HG02970 (cell line): ENCODE measurements around the gene CASP1.
A peak's percentile ranks its signal among the peaks of the same experiment; 100 is the strongest.
"Not testable (repeated sequence)": the region's sequence is repeated elsewhere in the genome, so short reads cannot be mapped to it uniquely, and the experiment has no call there.

Experiments
- ATAC-seq: cut with Tn5 transposase; IDR thresholded peaks from one replicate; pipeline ENCODE4 v1.9.1; 2021; ENCODE audit warnings: mild to moderate bottlenecking, moderate library complexity, moderate number of reproducible peaks; ENCODE audit not compliant: unreplicated experiment, low FRiP score

Gene CASP1

GRCh38 chr11:105046898-105047579 lies 12.1 kb upstream of the CASP1 start:
- ATAC-seq: no peak

GRCh38 chr11:105045676-105046296 lies 10.8 kb upstream of the CASP1 start:
- no peak for ATAC-seq

DNA sequence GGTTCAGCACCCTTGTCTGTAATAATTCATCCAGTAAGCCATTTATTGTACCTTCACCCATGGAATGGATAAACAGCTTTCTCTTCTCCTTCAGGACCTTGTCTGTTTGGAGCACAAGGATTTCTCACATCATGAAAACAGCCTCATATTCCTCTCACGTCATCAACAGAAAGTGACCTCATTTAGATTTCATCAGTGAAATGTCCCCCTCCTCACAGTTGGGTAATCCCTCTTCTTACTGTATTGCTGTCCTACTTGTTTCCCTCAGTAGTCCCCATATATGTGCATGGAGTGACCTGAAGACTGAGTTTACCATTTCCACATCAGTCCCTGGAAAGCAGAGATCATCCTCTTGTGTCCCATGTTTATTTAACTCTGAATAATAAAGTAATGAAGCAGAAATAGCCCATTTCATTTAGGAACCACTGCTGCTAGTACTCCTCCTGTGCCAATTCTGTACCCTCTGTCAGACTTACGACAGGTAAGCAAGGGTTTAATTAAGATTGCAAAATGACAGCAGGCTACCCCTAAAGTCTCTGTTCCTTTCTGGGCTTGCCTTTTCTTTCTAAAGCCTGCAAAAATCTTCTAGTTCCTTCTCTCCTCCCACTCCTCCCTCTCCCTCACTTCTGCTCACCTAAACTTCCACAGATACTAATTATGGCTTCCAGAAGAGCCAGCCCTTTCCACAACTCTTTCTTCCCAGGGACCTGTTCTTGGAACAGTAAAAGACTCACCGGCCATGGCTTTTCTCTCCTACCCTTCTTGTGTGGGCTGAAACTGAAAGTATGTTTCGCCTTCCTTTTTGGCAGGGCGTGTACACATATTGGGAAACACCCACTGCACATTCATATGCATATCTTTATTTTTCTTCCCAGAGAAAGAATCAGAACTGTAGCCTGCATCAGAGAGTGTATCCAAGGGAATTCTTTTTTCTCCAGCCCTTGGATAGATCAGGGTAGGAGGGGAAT lies 9.9 kb upstream of the CASP1 start, which contains the start of gene CARD16:
Gene CARD16 (minus strand): TSS at position 779 of the 968 bp plus-strand sequence. CDS start 38 bp downstream, at position 741.
- peak; percentile 98 for ATAC-seq

GRCh38 chr11:105042178-105042577 lies 7.2 kb upstream of the CASP1 start:
- no peak for ATAC-seq

DNA sequence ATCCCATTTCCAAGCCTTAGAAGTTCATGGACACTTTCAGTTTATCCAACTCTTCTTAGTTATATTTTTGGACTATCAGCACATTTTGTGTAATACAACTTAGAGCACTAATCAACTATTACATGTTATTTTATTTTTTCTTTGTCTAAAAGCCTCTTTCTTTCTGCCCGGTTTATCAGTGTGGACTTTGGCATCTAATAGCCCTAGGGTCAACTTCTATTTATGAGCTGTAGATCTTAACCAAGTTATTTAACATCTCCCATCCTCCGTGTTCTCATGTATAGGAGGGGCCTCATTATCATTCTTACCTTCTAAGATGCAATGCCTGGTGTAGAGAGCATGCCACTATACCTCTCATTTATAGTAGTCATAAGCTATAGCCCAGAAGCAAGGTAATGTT lies 5.8 kb upstream of the CASP1 start:
- no peak for ATAC-seq

GRCh38 chr11:105034388-105034787 lies 556 bp downstream of the CASP1 start:
- ATAC-seq: not testable (repeated sequence)

- ATAC-seq: no peak
Observed at GRCh38 chr11:105033781-105034180, 1.2 kb downstream of the CASP1 start.

GRCh38 chr11:105033343-105033742 lies 1.6 kb downstream of the CASP1 start:
- no peak for ATAC-seq

GRCh38 chr11:105032495-105032894 lies 2.4 kb downstream of the CASP1 start:
- no peak for ATAC-seq

DNA sequence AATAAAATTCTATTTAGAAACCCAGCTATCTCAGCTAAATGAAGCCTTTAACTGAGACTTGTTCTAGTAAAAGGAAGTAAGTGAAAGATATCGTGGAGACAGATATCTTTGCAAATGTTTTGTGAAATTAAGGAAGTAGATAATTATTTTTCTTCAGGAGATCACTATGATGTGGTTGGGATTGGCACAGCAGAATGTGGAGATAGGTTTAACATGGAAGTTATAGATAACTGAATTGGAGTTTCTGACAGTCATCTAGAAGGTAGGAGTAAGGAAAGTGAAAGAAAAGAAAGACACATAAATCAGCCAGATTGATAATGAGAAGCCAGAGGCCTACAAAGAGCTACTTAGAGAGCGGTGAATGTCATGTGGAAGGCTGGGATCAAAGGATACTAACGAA lies 7.3 kb downstream of the CASP1 start:
- no peak for ATAC-seq

DNA sequence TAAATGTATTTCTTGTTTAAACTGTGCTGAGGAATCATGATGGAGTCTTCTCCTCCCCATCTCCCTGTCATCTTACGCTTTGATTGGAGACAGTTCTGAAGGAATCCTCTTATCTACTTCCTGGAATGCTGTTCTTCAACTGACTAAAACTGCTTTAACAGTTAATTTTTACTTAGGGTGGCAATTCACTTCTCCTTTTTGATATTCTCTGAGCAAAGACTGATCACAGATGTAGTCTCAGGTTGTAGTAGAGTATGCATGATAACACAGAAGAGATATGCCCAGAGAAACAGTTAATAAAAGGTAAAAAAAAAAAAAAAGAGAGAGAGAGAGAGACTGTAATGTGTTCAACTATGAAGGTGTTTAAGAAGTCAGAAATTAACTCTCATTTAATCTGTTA lies 10.6 kb downstream of the CASP1 start:
- ATAC-seq: no peak

DNA sequence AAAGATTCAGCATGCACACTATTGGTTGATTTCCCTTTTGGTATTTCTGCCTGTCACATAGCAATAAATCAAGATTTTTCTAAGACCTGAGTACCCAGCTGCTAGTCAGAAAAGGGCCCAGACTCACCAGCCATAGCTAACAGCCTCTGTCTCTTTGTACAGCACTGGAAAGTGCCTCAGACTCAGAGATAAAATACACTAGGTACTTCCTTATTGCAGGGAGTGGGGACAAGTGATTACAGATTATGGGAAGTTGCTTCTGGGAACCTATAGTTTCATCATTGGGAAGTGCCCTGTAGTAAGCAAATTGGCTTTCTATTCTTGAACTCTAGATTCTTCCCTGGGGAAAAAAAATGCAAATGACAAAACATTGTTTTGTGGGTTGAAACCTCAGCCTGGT lies 11.9 kb downstream of the CASP1 start, which contains the start of gene CASP5:
Gene CASP5 (minus strand): TSS at position 166 of the 400 bp plus-strand sequence. CDS start 32 bp downstream, at position 134.
- ATAC-seq: no peak

- ATAC-seq: no peak
Observed at GRCh38 chr11:105022527-105022926, 12.4 kb downstream of the CASP1 start.

DNA sequence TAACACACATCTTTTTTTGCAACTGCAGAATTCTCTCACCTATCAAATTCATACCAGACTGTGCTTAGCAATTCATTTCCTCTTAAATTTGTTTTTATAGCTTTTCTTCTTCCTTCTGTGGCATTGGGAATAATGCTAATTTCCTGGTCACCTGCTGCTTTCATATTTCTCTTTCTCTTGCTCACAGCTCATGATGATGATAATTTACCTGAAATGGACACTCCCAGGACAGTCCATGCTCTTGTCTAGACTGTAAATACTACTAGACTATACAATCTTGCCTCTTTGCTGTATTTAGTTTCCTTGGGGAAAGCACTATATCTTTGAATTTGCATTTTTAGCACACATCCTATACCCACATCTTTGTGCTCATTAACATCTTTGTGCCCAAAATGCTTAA lies 27.5 kb downstream of the CASP1 start:
- ATAC-seq: no peak

DNA sequence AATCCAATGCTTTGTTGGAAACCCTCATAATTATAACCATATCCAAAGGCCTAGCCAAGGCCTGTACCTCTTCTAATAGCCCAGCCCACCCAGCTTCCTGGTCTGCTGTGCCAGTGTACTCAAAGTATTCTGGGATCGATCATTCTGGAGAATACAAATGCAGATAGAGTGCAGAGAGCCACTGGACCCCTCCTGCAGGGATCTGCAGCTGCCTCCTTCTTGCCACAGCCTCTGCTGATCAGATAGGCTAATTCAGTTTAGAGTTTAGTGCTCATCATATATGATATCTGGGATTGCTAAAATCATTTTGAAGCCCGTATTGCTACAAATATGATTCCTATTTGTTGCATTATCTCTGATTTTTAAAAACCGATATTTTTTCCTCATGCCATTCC lies 29.5 kb downstream of the CASP1 start:
- ATAC-seq: no peak

DNA sequence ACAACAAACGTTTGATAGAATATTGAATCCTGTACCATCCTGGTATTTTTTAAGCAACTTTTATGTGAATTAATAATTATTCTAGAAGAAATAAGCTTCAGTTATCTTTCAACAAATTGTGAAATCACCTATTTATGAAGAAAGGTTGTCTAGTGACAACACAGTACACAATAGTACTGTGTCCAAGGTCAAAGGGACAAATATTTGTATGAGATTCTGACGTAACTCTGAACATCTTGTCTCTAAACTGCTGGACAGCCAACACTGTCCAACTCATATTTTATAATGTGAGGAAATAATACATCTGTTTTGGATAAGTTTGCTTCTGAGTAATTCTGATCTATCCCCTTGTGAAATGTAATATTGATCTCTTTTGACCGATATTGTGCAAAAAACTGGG lies 30.9 kb downstream of the CASP1 start:
- ATAC-seq: no peak

- ATAC-seq: no peak
Observed at GRCh38 chr11:105003151-105003550, 31.8 kb downstream of the CASP1 start.

DNA sequence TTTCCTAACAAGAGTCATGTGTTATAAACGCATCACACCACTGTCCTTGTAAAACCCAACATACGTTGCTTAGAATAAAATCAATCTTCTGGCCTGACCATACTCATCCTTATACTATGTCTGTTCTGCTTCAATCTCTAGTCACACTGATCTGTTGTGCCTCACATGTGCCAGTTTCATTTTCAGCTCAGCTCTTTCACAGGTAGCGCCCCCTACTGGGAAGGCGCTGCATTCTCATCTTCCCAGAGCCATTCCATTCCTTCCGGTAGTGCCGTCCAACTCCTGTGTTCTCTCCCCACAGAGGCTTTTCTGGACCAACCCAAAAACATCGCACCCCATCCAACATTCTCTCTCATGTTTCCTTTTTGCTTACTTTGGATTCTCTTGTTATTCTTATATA lies 34.1 kb downstream of the CASP1 start:
- ATAC-seq: peak; percentile 79

DNA sequence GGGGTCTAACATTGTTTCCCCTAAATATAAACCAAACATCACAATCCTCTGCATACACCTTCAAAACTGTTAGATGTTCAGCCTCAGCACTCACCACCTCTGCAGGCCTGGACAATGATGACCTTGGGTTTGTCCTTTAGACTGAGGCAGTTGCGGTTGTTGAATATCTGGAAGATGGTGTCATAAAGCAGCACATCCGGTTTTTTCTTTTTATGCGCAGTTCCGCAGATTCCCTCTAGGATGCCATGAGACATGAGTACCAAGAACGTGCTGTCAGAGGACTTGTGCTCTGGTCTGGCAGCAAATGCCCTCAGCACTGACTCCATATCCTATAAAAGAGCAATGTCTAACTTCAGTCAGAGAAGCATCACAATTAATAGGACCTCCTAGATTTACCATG lies 34.8 kb downstream of the CASP1 start:
- ATAC-seq: no peak

DNA sequence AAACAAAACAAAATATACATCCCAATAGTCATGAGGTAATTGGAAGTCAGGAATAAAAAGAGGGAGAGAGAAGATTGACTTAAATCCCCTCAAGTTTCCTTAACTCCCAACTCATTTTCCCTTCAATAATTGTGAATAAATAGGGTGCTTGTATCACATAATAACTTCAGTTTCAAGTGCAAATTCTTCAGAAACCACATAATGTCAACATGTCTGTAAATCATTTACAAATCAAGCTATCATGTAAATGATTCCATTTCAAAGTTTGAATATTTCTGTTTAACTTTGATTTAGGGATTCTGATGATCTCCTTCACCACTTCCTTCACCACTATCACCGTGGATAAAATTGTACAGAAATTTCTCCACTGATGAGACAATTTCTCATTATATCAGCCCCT lies 35.2 kb downstream of the CASP1 start:
- no peak for ATAC-seq

DNA sequence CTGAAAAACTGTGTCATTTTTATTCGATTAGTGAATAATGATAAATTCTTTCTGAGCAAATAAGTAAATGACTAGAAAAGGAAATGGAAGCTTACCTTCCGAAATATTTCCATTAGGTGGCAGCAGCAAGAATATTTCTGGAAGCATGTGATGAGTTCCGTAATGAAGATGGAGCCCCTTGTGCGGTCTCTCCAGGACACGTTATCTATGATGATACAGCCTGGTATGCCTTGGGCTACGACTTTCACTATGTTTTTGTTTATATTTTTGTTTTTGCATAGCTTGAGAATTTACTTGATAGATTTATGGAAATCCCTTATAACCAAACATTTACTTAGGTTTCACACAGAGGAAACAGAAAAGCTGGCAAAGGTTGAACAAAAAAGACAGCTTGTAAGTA lies 37.7 kb downstream of the CASP1 start:
- no peak for ATAC-seq
